ENCODE measurements around the gene NUDT21.

Gene NUDT21

GRCh38 chr16:56421313-56421712 lies 29.8 kb downstream of the NUDT21 start:
- Histone ChIP-seq H3K9me3 (ENCODE audit: control insufficient read depth, low read length) (no peaks in the 10 kb centered on the region), H3K27ac (ENCODE audit: insufficient read depth, low read length, poor library complexity, severe bottlenecking) (no peak overlapping the region), H3K4me1 (ENCODE audit: control insufficient read depth, insufficient read depth, low read length, poor library complexity, severe bottlenecking) (peaks cover 4% of the 10 kb centered on the region), H3K36me3 (ENCODE audit: control insufficient read depth, insufficient read depth, low read length) (no peaks in the 10 kb centered on the region), H3K27me3 (replicated peaks; ENCODE audit: control insufficient read depth, insufficient read depth, low read length, poor library complexity, severe bottlenecking) (no peaks in the 10 kb centered on the region), H3K4me3 (ENCODE audit: insufficient read depth, low read depth, low read length, poor library complexity, severe bottlenecking) (no peak overlapping the region)
- no peak for DNase-seq

GRCh38 chr16:56420613-56421012 lies 30.5 kb downstream of the NUDT21 start:
- Histone ChIP-seq H3K4me1 (ENCODE audit: control insufficient read depth, insufficient read depth, low read length, poor library complexity, severe bottlenecking) (peaks cover 4% of the 10 kb centered on the region), H3K4me3 (ENCODE audit: insufficient read depth, low read depth, low read length, poor library complexity, severe bottlenecking) (no peak overlapping the region), H3K27ac (ENCODE audit: insufficient read depth, low read length, poor library complexity, severe bottlenecking) (no peak overlapping the region)

GRCh38 chr16:56419740-56420548 lies 31.2 kb downstream of the NUDT21 start:
- no peak for DNase-seq
- Histone ChIP-seq H3K27me3 (replicated peaks; ENCODE audit: control insufficient read depth, insufficient read depth, low read length, poor library complexity, severe bottlenecking) (no peaks in the 10 kb centered on the region), H3K36me3 (ENCODE audit: control insufficient read depth, insufficient read depth, low read length) (no peaks in the 10 kb centered on the region), H3K4me1 (ENCODE audit: control insufficient read depth, insufficient read depth, low read length, poor library complexity, severe bottlenecking) (peaks cover 4% of the 10 kb centered on the region), H3K27ac (ENCODE audit: insufficient read depth, low read length, poor library complexity, severe bottlenecking) (no peak overlapping the region), H3K4me3 (ENCODE audit: insufficient read depth, low read depth, low read length, poor library complexity, severe bottlenecking) (no peak overlapping the region), H3K9me3 (ENCODE audit: control insufficient read depth, low read length) (no peaks in the 10 kb centered on the region)

More at GRCh38 chr16:56420613-56421012, 30.5 kb downstream of the NUDT21 start:
- no peak for DNase-seq
- Histone ChIP-seq H3K36me3 (ENCODE audit: control insufficient read depth, insufficient read depth, low read length) (no peaks in the 10 kb centered on the region), H3K27me3 (replicated peaks; ENCODE audit: control insufficient read depth, insufficient read depth, low read length, poor library complexity, severe bottlenecking) (no peaks in the 10 kb centered on the region), H3K9me3 (ENCODE audit: control insufficient read depth, low read length) (no peaks in the 10 kb centered on the region)

GRCh38 chr16:56417138-56417537 lies 34.0 kb downstream of the NUDT21 start:
- no peaks in the 10 kb centered on the region for H3K36me3 ChIP-seq (ENCODE audit: control insufficient read depth, insufficient read depth, low read length)
- H3K4me3 ChIP-seq (ENCODE audit: insufficient read depth, low read depth, low read length, poor library complexity, severe bottlenecking), result no peak overlapping the region
- no peak overlapping the region for H3K27ac ChIP-seq (ENCODE audit: insufficient read depth, low read length, poor library complexity, severe bottlenecking)
- no peak for DNase-seq
- H3K9me3 ChIP-seq (ENCODE audit: control insufficient read depth, low read length), result no peaks in the 10 kb centered on the region
- no peaks in the 10 kb centered on the region for H3K4me1 ChIP-seq (ENCODE audit: control insufficient read depth, insufficient read depth, low read length, poor library complexity, severe bottlenecking)
- H3K27me3 ChIP-seq (replicated peaks; ENCODE audit: control insufficient read depth, insufficient read depth, low read length, poor library complexity, severe bottlenecking), result no peaks in the 10 kb centered on the region

- DNase-seq, result no peak
- Histone ChIP-seq H3K36me3 (ENCODE audit: control insufficient read depth, insufficient read depth, low read length) (peaks cover 10% of the 10 kb centered on the region), H3K9me3 (ENCODE audit: control insufficient read depth, low read length) (no peaks in the 10 kb centered on the region), H3K27ac (ENCODE audit: insufficient read depth, low read length, poor library complexity, severe bottlenecking) (no peak overlapping the region), H3K4me1 (ENCODE audit: control insufficient read depth, insufficient read depth, low read length, poor library complexity, severe bottlenecking) (no peaks in the 10 kb centered on the region), H3K27me3 (replicated peaks; ENCODE audit: control insufficient read depth, insufficient read depth, low read length, poor library complexity, severe bottlenecking) (no peaks in the 10 kb centered on the region), H3K4me3 (ENCODE audit: insufficient read depth, low read depth, low read length, poor library complexity, severe bottlenecking) (no peak overlapping the region)
These were observed 35.3 kb downstream of the NUDT21 start for GRCh38 chr16:56415875-56416274.

- H3K27me3 ChIP-seq (replicated peaks; ENCODE audit: control insufficient read depth, insufficient read depth, low read length, poor library complexity, severe bottlenecking), result no peaks in the 10 kb centered on the region
- peaks cover 13% of the 10 kb centered on the region for H3K36me3 ChIP-seq (ENCODE audit: control insufficient read depth, insufficient read depth, low read length)
- no peak overlapping the region for H3K4me3 ChIP-seq (ENCODE audit: insufficient read depth, low read depth, low read length, poor library complexity, severe bottlenecking)
- no peaks in the 10 kb centered on the region for H3K9me3 ChIP-seq (ENCODE audit: control insufficient read depth, low read length)
- H3K4me1 ChIP-seq (ENCODE audit: control insufficient read depth, insufficient read depth, low read length, poor library complexity, severe bottlenecking), result no peaks in the 10 kb centered on the region
- H3K27ac ChIP-seq (ENCODE audit: insufficient read depth, low read length, poor library complexity, severe bottlenecking), result no peak overlapping the region
- no peak for DNase-seq
These were observed 36.8 kb downstream of the NUDT21 start for GRCh38 chr16:56414366-56414765.

GRCh38 chr16:56413381-56413780 lies 37.8 kb downstream of the NUDT21 start:
- Histone ChIP-seq H3K4me1 (ENCODE audit: control insufficient read depth, insufficient read depth, low read length, poor library complexity, severe bottlenecking) (no peaks in the 10 kb centered on the region), H3K4me3 (ENCODE audit: insufficient read depth, low read depth, low read length, poor library complexity, severe bottlenecking) (no peak overlapping the region), H3K9me3 (ENCODE audit: control insufficient read depth, low read length) (no peaks in the 10 kb centered on the region), H3K27me3 (replicated peaks; ENCODE audit: control insufficient read depth, insufficient read depth, low read length, poor library complexity, severe bottlenecking) (no peaks in the 10 kb centered on the region), H3K27ac (ENCODE audit: insufficient read depth, low read length, poor library complexity, severe bottlenecking) (no peak overlapping the region), H3K36me3 (ENCODE audit: control insufficient read depth, insufficient read depth, low read length) (peaks cover 23% of the 10 kb centered on the region)
- no peak for DNase-seq

GRCh38 chr16:56411624-56412023 lies 39.5 kb downstream of the NUDT21 start:
- H3K27me3 ChIP-seq (replicated peaks; ENCODE audit: control insufficient read depth, insufficient read depth, low read length, poor library complexity, severe bottlenecking), result no peaks in the 10 kb centered on the region
- no peak for DNase-seq

GRCh38 chr16:56411123-56411522 lies 40.0 kb downstream of the NUDT21 start:
- H3K4me3 ChIP-seq (ENCODE audit: insufficient read depth, low read depth, low read length, poor library complexity, severe bottlenecking), result no peak overlapping the region
- no peak overlapping the region for H3K27ac ChIP-seq (ENCODE audit: insufficient read depth, low read length, poor library complexity, severe bottlenecking)
- no peaks in the 10 kb centered on the region for H3K27me3 ChIP-seq (replicated peaks; ENCODE audit: control insufficient read depth, insufficient read depth, low read length, poor library complexity, severe bottlenecking)
- no peak for DNase-seq
- peaks cover 31% of the 10 kb centered on the region for H3K36me3 ChIP-seq (ENCODE audit: control insufficient read depth, insufficient read depth, low read length)
- H3K9me3 ChIP-seq (ENCODE audit: control insufficient read depth, low read length), result no peaks in the 10 kb centered on the region
- no peaks in the 10 kb centered on the region for H3K4me1 ChIP-seq (ENCODE audit: control insufficient read depth, insufficient read depth, low read length, poor library complexity, severe bottlenecking)

More at GRCh38 chr16:56411624-56412023, 39.5 kb downstream of the NUDT21 start:
- peaks cover 31% of the 10 kb centered on the region for H3K36me3 ChIP-seq (ENCODE audit: control insufficient read depth, insufficient read depth, low read length)
- no peaks in the 10 kb centered on the region for H3K4me1 ChIP-seq (ENCODE audit: control insufficient read depth, insufficient read depth, low read length, poor library complexity, severe bottlenecking)
- H3K9me3 ChIP-seq (ENCODE audit: control insufficient read depth, low read length), result no peaks in the 10 kb centered on the region
- H3K27ac ChIP-seq (ENCODE audit: insufficient read depth, low read length, poor library complexity, severe bottlenecking), result no peak overlapping the region
- H3K4me3 ChIP-seq (ENCODE audit: insufficient read depth, low read depth, low read length, poor library complexity, severe bottlenecking), result no peak overlapping the region

- Histone ChIP-seq H3K9me3 (ENCODE audit: control insufficient read depth, low read length) (no peaks in the 10 kb centered on the region), H3K27ac (ENCODE audit: insufficient read depth, low read length, poor library complexity, severe bottlenecking) (no peak overlapping the region), H3K27me3 (replicated peaks; ENCODE audit: control insufficient read depth, insufficient read depth, low read length, poor library complexity, severe bottlenecking) (no peaks in the 10 kb centered on the region), H3K4me3 (ENCODE audit: insufficient read depth, low read depth, low read length, poor library complexity, severe bottlenecking) (no peak overlapping the region), H3K36me3 (ENCODE audit: control insufficient read depth, insufficient read depth, low read length) (peaks cover 42% of the 10 kb centered on the region), H3K4me1 (ENCODE audit: control insufficient read depth, insufficient read depth, low read length, poor library complexity, severe bottlenecking) (no peaks in the 10 kb centered on the region)
- DNase-seq, result no peak
These were observed 41.9 kb downstream of the NUDT21 start for GRCh38 chr16:56409195-56409594.
